HEK293T (cell line): ENCODE measurements around the gene HTRA3.

Experiments used
- ARNT ChIP-seq: fragments of 450-650 bp; IDR thresholded peaks from 2 replicates; pipeline ENCODE4 v1.6.1; 2017; ENCODE audit warnings: mild to moderate bottlenecking
- BHLHE40 ChIP-seq: fragments of 450-650 bp; IDR thresholded peaks from 2 replicates; pipeline ENCODE4 v1.6.1; 2016; ENCODE audit warnings: mild to moderate bottlenecking, moderate library complexity, borderline replicate concordance
- CTBP1 ChIP-seq: fragments of 450-650 bp; IDR thresholded peaks from 2 replicates; pipeline ENCODE4 v1.6.1; 2016; ENCODE audit warnings: borderline replicate concordance
- ELF4 ChIP-seq: fragments of 450-650 bp; IDR thresholded peaks from 2 replicates; pipeline ENCODE4 v1.6.1; 2017; ENCODE audit warnings: antibody characterized with exemption
- FOXA1 ChIP-seq: fragments of 450-650 bp; IDR thresholded peaks from 2 replicates; pipeline ENCODE4 v1.6.1; 2016; ENCODE audit warnings: mild to moderate bottlenecking
- FOXM1 ChIP-seq: fragments of 450-650 bp; IDR thresholded peaks from 2 replicates; pipeline ENCODE4 v1.6.1; 2017; ENCODE audit warnings: mild to moderate bottlenecking, borderline replicate concordance
- HDGF ChIP-seq: fragments of 450-650 bp; IDR thresholded peaks from 2 replicates; pipeline ENCODE4 v1.6.1; 2017; ENCODE audit warnings: antibody characterized with exemption, borderline replicate concordance
- LEF1 ChIP-seq: fragments of 450-650 bp; IDR thresholded peaks from 2 replicates; pipeline ENCODE4 v1.6.1; 2017; ENCODE audit warnings: mild to moderate bottlenecking, borderline replicate concordance
- NFRKB ChIP-seq: fragments of 450-650 bp; IDR thresholded peaks from 2 replicates; pipeline ENCODE4 v1.6.1; 2016; ENCODE audit warnings: mild to moderate bottlenecking, moderate library complexity
- PKNOX1 ChIP-seq: fragments of 450-650 bp; IDR thresholded peaks from 2 replicates; pipeline ENCODE4 v1.6.1; 2016
- SP1 ChIP-seq: fragments of 450-650 bp; IDR thresholded peaks from 2 replicates; pipeline ENCODE4 v1.6.1; 2017
- SUZ12 ChIP-seq: fragments of 450-650 bp; IDR thresholded peaks from 2 replicates; pipeline ENCODE4 v1.6.1; 2016; ENCODE audit warnings: mild to moderate bottlenecking
- TARDBP ChIP-seq: fragments of 450-650 bp; IDR thresholded peaks from 2 replicates; pipeline ENCODE4 v1.6.1; 2016
- ZNF384 ChIP-seq: fragments of 450-650 bp; IDR thresholded peaks from 2 replicates; pipeline ENCODE4 v1.6.1; 2016

DNA sequence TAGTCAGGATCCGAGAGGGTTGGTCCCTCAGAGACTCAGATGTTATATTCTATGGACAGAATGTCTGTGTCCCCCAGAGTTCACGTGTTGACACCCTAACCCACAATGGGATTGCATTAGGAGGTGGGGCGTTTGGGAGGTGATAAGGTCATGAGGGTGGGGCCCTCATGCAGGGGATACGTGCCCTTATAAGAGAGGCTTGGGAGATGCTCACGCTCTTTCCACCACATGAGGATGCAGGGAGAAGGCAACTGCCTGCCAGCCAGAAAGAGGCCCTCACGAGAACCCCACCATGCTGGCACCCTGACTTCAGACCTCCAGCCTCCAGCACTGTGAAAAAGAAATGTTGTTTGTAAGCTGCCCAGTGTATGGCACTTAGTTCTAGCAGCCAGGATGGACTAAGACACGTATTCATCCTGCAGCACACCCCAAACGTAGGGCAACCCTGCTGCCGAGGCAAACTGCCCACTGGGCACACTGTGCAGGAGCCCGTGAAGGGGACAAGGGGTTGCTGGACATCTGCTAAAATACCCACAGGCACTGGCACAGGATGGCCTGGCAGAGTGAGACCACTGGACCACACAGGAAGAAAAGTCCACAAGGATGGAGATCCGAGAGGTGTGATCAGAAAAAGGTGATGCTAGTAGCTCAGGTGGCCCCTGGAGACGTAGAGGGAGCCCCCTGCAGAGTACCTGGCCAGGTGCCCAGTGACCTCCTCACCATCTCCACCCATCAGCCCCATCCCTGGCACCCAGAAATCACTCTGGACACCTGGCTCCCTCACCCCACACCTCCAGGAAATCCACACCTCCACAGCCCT, 62.7 kb downstream of the HTRA3 start:
- TF ChIP-seq SUZ12: no peak
- no peak for TF ChIP-seq HDGF
- no peak for TF ChIP-seq TARDBP
- TF ChIP-seq PKNOX1: no peak
- TF ChIP-seq ARNT: no peak
- no peak for TF ChIP-seq BHLHE40
- TF ChIP-seq SP1: no peak
- TF ChIP-seq ZNF384: no peak
- TF ChIP-seq LEF1: no peak
- no peak for TF ChIP-seq FOXM1
- no peak for TF ChIP-seq ELF4
- no peak for TF ChIP-seq FOXA1
- TF ChIP-seq NFRKB: no peak
- TF ChIP-seq CTBP1: no peak
